Erythroblast (primary cell): ENCODE measurements around the gene DEGS2.
"Not testable (repeated sequence)": the region's sequence is repeated elsewhere in the genome, so short reads cannot be mapped to it uniquely, and the experiment has no call there.

Experiments
- GATA1 ChIP-seq: IDR thresholded peaks from 2 replicates; pipeline ENCODE4 v1.6.1; 2011; ENCODE audit warnings: low read depth, mild to moderate bottlenecking, control low read depth, low read length, moderate library complexity
- POLR2A ChIP-seq: IDR thresholded peaks from 2 replicates; pipeline ENCODE4 v1.6.1; 2011; ENCODE audit warnings: mild to moderate bottlenecking, low read length

DNA sequence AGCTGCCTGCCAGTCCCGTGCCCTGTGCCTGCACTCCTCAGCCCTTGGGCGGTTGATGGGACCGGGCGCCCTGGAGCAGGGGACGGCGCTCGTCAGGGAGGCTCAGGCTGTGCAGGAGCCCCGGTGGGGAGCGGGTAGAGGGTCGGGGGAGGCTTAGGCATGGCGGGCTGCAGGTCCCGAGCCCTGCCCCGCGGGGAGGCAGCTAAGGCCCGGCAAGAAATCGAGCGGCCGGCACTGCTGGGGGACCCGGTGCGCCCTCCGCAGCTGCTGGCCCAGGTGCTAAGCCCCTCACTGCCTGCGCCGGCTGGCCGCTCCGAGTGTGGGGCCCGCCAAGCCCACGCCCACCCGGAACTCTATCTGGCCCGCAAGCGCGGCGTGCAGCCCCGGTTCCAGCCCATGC is 48.7 kb upstream of the DEGS2 start:
- not testable (repeated sequence) for TF ChIP-seq POLR2A, GATA1
